IPS-20b (cell line): Measurements from ENCODE around the gene RUFY2.
A peak's percentile ranks its signal among the peaks of the same experiment; 100 is the strongest.

Source experiments
- H3K27ac ChIP-seq: one replicate; pipeline ENCODE4 v1.5.1; 2013; ENCODE audit warnings: low read length
- H3K27me3 ChIP-seq: 2 replicates; pipeline ENCODE4 v1.6.1; 2013; ENCODE audit warnings: mild to moderate bottlenecking, low read length, inconsistent platforms; ENCODE audit not compliant: insufficient read depth
- H3K36me3 ChIP-seq: 2 replicates; pipeline ENCODE4 v1.6.1; 2013; ENCODE audit warnings: low read depth, mild to moderate bottlenecking, inconsistent platforms, low read length, moderate library complexity; ENCODE audit not compliant: insufficient read depth
- H3K4me1 ChIP-seq: 2 replicates; pipeline ENCODE4 v1.6.1; 2013; ENCODE audit warnings: mild to moderate bottlenecking, control low read depth, inconsistent platforms, low read length, moderate library complexity; ENCODE audit not compliant: insufficient read depth
- H3K4me3 ChIP-seq: 2 replicates; pipeline ENCODE4 v1.5.1; 2013; ENCODE audit warnings: mild to moderate bottlenecking, low read length, inconsistent platforms
- H3K9ac ChIP-seq: 2 replicates; pipeline ENCODE4 v1.6.1; 2013; ENCODE audit warnings: low read depth, mild to moderate bottlenecking, inconsistent platforms, low read length, moderate library complexity
- H3K9me3 ChIP-seq: 2 replicates; pipeline ENCODE4 v1.6.1; 2013; ENCODE audit warnings: mild to moderate bottlenecking, low read depth, low read length, inconsistent platforms; ENCODE audit not compliant: insufficient read depth

The RUFY2 gene

DNA sequence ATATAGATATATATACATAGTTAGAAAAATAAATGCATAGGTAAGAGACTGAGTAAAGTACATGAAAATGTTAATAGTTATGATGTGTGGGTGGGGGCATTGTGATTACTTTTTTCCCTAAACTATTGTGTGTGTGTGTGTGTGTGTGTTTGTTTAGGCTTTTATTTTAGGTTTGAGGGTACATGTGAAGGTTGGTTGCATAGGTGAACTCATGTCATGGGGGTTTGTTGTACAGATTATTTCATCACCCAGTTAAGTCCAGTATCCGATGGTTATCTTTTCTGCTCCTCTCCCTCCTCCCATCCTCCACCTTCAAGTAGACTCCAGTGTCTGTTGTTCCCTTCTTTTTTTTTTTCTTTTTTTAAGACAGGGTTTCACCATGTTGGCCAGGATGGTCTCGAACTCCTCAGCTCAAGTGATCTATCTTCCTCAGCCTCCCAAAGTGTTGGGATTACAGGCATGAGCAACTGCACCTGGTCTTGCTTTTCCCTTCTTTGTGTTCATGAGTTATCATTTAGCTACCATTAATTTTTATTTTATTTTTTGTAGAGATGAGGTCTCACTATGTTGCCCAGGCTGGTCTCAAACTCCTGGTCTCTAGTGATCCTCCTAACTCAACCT is 1.9 kb upstream of the RUFY2 start:
- Histone ChIP-seq H3K27me3 (no peaks in the 10 kb centered on the region), H3K9ac (no peak overlapping the region), H3K4me1 (no peaks in the 10 kb centered on the region; the same call in 1 of the 2 replicates), H3K9me3 (no peaks in the 10 kb centered on the region), H3K27ac (no peak overlapping the region), H3K4me3 (no peak overlapping the region), H3K36me3 (no peaks in the 10 kb centered on the region; the same call in 1 of the 2 replicates)

- Histone ChIP-seq H3K4me1 (no peaks in the 10 kb centered on the region; the same call in 1 of the 2 replicates), H3K36me3 (peaks cover 2% of the 10 kb centered on the region), H3K9me3 (no peaks in the 10 kb centered on the region), H3K27ac (peak overlapping the region; percentile 51), H3K9ac (peak overlapping the region; percentile 89; the same call in 1 of the 2 replicates), H3K4me3 (peak overlapping the region; percentile 77), H3K27me3 (no peaks in the 10 kb centered on the region)
These were observed 814 bp downstream of the RUFY2 start for GRCh38 chr10:68406111-68406814.

GRCh38 chr10:68403701-68404100 is 3.4 kb downstream of the RUFY2 start:
- Histone ChIP-seq H3K27me3 (no peaks in the 10 kb centered on the region), H3K4me3 (no peak overlapping the region), H3K9ac (no peak overlapping the region), H3K36me3 (peaks cover 15% of the 10 kb centered on the region), H3K4me1 (no peaks in the 10 kb centered on the region; the same call in 1 of the 2 replicates), H3K9me3 (no peaks in the 10 kb centered on the region), H3K27ac (no peak overlapping the region)

GRCh38 chr10:68402276-68402675 is 4.8 kb downstream of the RUFY2 start:
- no peak overlapping the region for H3K9ac ChIP-seq
- no peaks in the 10 kb centered on the region; the same call in 1 of the 2 replicates for H3K4me1 ChIP-seq
- no peak overlapping the region for H3K27ac ChIP-seq
- H3K27me3 ChIP-seq: no peaks in the 10 kb centered on the region
- H3K4me3 ChIP-seq: no peak overlapping the region
- peaks cover 15% of the 10 kb centered on the region for H3K36me3 ChIP-seq
- no peaks in the 10 kb centered on the region for H3K9me3 ChIP-seq

DNA sequence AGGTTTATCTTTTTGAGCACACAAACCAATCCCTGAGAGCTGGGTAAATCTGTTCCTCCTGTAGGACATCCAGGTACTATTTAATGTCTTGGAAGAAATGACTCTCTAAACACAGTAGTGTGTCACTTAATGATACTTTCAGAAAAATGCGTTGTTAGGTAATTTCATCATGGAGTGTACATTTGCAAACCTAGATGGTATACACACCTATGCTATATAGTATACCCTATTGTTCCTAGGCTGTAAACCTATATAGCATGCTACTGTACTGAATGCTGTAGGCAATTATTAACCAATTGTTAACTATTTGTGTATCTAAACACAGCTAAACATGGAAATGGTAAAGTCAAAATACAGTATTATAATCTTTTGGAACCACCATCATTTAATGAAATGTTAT is 10.1 kb downstream of the RUFY2 start:
- H3K9ac ChIP-seq: no peak overlapping the region
- H3K9me3 ChIP-seq: no peaks in the 10 kb centered on the region
- H3K4me3 ChIP-seq: no peak overlapping the region
- H3K27ac ChIP-seq: no peak overlapping the region
- no peaks in the 10 kb centered on the region for H3K27me3 ChIP-seq
- peaks cover 32% of the 10 kb centered on the region for H3K36me3 ChIP-seq
- no peaks in the 10 kb centered on the region for H3K4me1 ChIP-seq

DNA sequence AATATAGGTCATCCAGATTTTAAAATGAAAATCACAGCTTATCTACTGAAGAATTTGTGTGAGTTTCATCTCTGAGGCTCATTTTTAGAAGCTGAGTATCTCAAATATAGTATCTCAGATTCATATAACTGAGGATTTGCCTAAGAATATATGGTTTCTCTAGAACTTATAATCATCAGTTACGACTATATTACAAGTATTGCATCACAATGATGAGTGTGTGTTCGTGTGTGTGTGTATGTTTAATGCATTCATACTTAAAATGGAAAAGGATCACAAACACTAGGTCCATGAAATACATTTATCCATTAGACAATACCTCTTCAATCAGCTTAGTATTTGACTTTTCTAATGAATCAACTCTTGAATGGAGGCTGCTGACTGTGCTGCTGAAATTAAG is 21.3 kb downstream of the RUFY2 start:
- H3K36me3 ChIP-seq: peaks cover 52% of the 10 kb centered on the region
- H3K27ac ChIP-seq: no peak overlapping the region
- H3K9ac ChIP-seq: no peak overlapping the region
- H3K27me3 ChIP-seq: no peaks in the 10 kb centered on the region
- H3K9me3 ChIP-seq: no peaks in the 10 kb centered on the region
- no peak overlapping the region for H3K4me3 ChIP-seq
- no peaks in the 10 kb centered on the region for H3K4me1 ChIP-seq

DNA sequence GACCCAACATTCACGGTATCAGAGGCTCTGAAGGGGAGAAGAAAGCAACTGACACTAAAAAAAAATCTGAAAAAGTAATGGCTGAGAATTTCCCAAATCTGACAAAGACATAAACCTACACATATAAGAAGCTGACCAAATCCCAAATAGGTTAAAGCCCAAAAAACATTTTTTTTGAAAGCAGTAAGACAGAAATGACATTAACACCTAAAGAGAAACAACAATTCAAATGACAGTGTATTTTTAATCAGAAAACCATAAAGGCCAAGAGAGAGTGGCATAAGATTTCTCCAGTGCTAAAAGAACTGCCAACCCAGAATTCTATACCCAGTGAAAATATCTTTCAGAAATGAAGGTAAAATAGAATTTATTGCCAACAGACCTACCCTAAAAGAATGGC is 35.5 kb downstream of the RUFY2 start:
- no peak overlapping the region for H3K27ac ChIP-seq

GRCh38 chr10:68367121-68367520 is 40.0 kb downstream of the RUFY2 start:
- Histone ChIP-seq H3K9ac (no peak overlapping the region), H3K9me3 (peaks cover 2% of the 10 kb centered on the region; the same call in 1 of the 2 replicates), H3K36me3 (peaks cover 24% of the 10 kb centered on the region; the same call in 1 of the 2 replicates), H3K27me3 (no peaks in the 10 kb centered on the region), H3K4me3 (no peak overlapping the region), H3K27ac (no peak overlapping the region), H3K4me1 (no peaks in the 10 kb centered on the region)

More for the DNA sequence above, 35.5 kb downstream of the RUFY2 start:
- Histone ChIP-seq H3K9ac (no peak overlapping the region), H3K27me3 (no peaks in the 10 kb centered on the region), H3K4me3 (no peak overlapping the region), H3K36me3 (peaks cover 31% of the 10 kb centered on the region), H3K9me3 (peaks cover 9% of the 10 kb centered on the region), H3K4me1 (no peaks in the 10 kb centered on the region)

GRCh38 chr10:68366600-68366999 is 40.5 kb downstream of the RUFY2 start:
- H3K36me3 ChIP-seq: peaks cover 25% of the 10 kb centered on the region; the same call in 1 of the 2 replicates
- no peak overlapping the region for H3K9ac ChIP-seq
- no peaks in the 10 kb centered on the region for H3K9me3 ChIP-seq
- H3K27me3 ChIP-seq: no peaks in the 10 kb centered on the region
- no peak overlapping the region for H3K4me3 ChIP-seq
- no peak overlapping the region for H3K27ac ChIP-seq
- H3K4me1 ChIP-seq: no peaks in the 10 kb centered on the region

- Histone ChIP-seq H3K9ac (no peak overlapping the region), H3K36me3 (peaks cover 26% of the 10 kb centered on the region; the same call in 1 of the 2 replicates), H3K27ac (no peak overlapping the region), H3K9me3 (no peaks in the 10 kb centered on the region), H3K27me3 (no peaks in the 10 kb centered on the region), H3K4me3 (no peak overlapping the region), H3K4me1 (no peaks in the 10 kb centered on the region)
These were observed 41.5 kb downstream of the RUFY2 start for GRCh38 chr10:68365611-68366010.

DNA sequence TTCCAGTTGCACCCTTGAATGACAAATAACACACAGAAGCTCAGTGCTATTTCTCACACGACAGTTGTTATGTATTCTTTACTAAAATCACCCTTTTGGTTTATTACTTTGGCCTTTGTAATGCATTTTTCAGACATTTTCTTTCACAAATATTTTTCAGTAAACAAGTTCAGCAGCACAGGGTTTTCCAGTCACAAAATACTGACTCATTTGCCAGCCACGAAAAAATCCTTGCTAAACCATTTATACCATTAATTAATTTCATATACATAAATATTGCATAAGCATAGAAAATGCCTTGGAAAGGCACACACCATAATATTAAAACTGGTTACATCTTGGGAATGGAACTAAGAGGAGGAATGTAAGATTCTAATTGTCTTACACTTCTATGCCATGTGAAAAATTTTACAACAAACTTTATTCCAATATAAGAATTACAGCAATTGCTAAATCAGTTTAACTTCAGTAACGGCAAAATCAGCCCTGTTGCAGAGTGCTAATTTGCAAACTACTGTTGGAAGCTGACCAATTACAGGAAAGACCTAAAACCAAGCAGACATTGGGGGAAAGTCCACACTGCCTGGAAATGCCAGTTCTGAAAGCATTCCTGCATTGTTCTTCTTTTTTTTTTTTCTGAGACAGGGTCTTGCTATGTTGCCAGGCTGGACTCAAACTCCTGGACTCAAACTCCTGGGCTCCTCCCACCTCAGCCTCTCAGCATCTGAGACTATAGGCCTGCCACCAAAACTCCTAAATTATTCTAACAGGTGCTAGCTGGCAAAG is 42.8 kb downstream of the RUFY2 start:
- Histone ChIP-seq H3K4me3 (no peak overlapping the region), H3K36me3 (peaks cover 26% of the 10 kb centered on the region; the same call in 1 of the 2 replicates), H3K9me3 (no peaks in the 10 kb centered on the region), H3K27me3 (no peaks in the 10 kb centered on the region), H3K4me1 (no peaks in the 10 kb centered on the region), H3K27ac (no peak overlapping the region), H3K9ac (no peak overlapping the region)
